Measurements from ENCODE around the gene ADAM19. TPM values are rescaled to one million over a fixed set of nuclear protein-coding genes. Genes with fewer than 3 reads are reported as not detected.
A peak's percentile ranks its signal among the peaks of the same experiment; 100 is the strongest.

ADAM19 gene
- polyA plus RNA-seq, 3 donors from 2014 or later = 0.03 to 0.10 TPM; not detected in 1

DNA sequence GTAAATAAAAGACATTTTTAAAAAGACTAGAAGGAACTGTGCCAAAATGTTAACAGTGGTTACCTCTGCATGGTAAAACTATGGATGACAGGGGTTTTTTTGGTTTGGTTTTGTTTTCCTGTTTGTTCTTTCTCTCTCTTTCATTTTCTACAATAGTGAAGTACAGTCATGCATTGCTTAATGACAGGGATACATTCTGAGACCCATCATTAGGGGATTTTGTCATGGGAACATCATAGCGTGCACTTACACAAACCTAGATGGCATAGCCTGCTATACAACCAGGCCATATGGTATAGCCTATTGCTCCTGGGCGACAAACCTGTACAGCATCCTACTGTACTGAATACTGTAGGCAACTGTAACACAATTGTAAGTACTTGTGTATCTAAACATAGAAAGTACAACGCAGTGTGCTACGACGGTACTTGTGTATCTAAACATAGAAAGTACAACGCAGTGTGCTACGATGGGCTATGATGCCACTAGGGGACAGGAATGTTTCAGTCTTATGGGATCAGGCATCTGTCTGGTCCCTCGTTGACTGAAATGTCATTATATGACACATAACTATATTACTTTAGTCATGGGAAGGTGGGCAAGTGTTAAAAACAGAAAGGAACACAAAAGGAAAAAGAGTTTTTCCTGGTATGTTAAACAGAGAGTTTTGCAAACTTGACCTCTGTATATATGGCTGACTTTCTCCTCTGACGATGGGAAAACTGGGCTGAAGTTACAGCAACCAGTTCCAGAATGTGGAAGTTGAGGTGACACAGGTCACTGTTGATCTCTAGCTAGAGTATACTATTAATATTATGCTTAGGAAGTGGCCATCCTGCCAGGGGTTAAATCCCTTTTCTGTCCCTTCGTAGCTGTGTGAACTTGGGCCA is 7.4 kb upstream of the ADAM19 start:
- DNase-seq = no peak
- Mint-ChIP-seq H3K4me1 (no peaks in the 10 kb centered on the region), H3K9me3 (no peaks in the 10 kb centered on the region)

DNA sequence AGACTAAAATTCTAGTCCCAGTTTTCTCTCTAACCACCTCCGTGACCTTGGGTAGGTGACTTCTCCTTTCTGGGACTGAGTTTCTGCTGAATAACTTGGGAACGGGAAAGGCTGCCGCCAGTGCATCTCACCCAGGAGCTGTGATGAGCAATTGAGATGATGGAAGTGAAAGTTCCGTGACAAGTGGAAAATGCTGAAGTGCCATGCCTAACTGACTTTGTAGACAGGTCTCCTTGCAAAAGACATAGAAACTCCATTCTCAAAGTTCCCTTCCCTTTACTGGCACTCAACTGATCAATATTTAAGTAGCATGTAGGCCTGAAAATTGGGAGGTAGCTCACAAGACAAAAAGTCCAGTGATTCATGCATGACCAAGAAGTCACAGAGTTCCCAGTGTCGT is 6.3 kb upstream of the ADAM19 start:
- H3K27ac Mint-ChIP-seq = peak overlapping the region in 1 of 6 donors; percentile 10
- no peaks in the 10 kb centered on the region for H3K4me1 Mint-ChIP-seq
- H3K4me3 Mint-ChIP-seq = no peak overlapping the region
- no peak for DNase-seq
- no peaks in the 10 kb centered on the region for H3K36me3 Mint-ChIP-seq
- H3K27me3 Mint-ChIP-seq (ENCODE audit: low read depth in 3 of 3) = no peaks in the 10 kb centered on the region
- H3K9me3 Mint-ChIP-seq = no peaks in the 10 kb centered on the region

More for the DNA sequence above, 7.4 kb upstream of the ADAM19 start:
- Mint-ChIP-seq H3K27me3 (ENCODE audit: low read depth in 3 of 3) (no peaks in the 10 kb centered on the region), H3K27ac (no peak overlapping the region), H3K4me3 (no peak overlapping the region), H3K36me3 (no peaks in the 10 kb centered on the region)

DNA sequence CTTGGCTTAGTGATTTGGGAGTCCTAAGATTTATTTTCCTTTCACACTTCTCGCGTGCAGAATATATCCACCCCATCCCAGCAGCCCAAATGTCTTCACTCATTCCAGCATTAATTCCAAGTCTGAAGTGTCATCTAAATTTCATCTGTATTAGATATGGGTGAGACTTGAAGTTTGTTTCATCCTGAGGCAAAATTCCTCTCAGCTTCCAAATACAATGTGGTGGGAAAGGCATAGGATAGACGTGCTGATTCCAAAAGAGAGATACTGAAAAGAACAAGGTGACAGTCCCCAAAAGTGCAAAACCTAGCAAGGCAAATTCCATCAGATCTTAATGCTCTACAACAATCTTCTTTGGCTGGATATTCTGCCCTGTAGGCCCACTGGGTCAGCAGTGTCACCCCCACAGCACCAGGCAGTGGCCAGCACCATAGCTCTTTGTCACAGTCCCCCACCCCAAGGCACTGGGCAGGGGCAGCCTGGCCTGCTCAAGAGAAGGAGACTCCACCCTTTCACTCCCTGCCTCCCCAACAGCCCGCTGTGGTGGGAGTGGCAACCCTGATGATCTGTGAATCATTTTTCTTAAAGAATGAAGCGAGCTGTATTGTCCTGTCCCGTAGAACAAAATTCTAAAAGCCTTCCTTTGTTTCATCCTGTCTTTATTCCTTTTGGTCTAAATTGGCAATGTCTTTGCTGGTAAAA is 2.7 kb upstream of the ADAM19 start:
- Mint-ChIP-seq H3K9me3 (no peaks in the 10 kb centered on the region), H3K4me3 (no peak overlapping the region), H3K27ac (no peak overlapping the region), H3K27me3 (ENCODE audit: low read depth in 3 of 3) (peaks cover 5 to 6% (median 5%) of the 10 kb centered on the region in 3 donors), H3K36me3 (no peaks in the 10 kb centered on the region), H3K4me1 (peaks cover 12 to 16% of the 10 kb centered on the region in 2 donors)
- no peak for DNase-seq

DNA sequence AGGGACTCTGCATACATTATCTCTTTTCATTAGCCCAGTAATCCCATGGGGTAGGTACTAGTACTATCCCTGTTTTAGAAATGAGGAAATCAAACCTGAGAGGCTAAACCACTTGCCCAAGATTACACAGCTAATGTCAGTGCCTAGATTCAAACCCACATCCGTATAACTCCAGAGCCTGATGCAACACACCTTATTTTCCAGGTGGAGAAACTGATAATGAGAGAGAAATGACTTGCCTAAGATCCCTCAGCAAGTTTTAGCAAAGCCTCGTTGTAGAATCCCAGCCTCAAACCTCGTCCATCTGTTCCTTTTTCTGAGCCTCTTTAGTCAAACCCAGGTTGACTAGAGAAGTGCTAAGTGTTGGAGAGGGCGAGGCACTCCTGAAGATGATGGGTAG is 1.1 kb upstream of the ADAM19 start:
- H3K27me3 Mint-ChIP-seq (ENCODE audit: low read depth in 3 of 3) = peaks cover 5 to 6% (median 6%) of the 10 kb centered on the region in 3 donors
- H3K4me3 Mint-ChIP-seq = peak overlapping the region in 3 of 5 donors; percentile 42 to 71 (median 53)
- DNase-seq = no peak
- no peak overlapping the region for H3K27ac Mint-ChIP-seq
- peaks cover 14 to 22% of the 10 kb centered on the region in 2 donors for H3K4me1 Mint-ChIP-seq
- H3K36me3 Mint-ChIP-seq = no peaks in the 10 kb centered on the region
- no peaks in the 10 kb centered on the region for H3K9me3 Mint-ChIP-seq

DNA sequence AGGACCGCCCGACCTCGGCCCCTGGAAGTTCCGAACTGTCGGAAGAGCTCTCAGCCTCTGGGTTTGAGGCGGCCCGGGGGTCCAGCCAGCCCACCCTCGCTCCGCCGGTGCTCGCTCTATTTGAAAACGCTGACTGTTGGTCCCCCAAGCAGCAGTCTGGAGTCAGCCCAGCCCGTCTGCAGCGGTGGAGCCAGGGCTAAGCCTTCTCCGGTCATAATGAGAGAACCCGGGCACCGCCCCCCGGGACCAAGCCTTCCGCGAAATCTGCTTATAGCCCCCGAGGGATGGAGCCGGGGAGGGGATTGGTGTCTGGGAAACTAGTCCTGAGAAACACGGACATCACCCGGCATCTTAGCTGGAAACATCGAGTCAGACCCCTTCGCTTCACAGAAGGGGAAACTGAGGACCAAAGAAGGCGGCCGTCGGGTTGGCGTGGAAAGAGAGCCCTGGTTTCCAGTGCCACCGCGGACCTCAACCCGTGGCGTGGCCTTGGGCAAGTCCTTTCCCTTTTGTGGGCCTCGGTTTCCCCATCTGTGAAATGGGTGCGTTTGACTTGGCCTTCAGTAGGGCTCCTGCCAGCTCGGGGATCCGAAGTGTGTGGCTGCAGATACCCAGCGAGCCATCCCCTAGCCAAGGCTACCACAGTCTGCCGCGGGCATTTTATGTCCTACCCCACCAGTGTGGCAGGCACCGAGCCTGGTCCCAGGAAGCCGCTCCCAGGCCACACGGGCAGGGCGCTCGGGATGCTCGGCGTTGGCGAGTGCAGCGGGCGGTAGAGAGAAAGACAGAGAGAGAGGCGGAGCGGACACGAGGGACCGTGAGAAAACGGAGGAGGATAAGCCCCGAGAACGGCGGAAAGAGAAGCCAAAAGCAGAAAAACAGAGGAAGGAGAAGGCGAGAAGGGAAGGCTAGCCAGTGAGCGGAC is 857 bp downstream of the ADAM19 start:
- Mint-ChIP-seq H3K4me3 (peak overlapping the region; percentile 90 to 97 (median 93)), H3K36me3 (peaks cover 0 to 3% (median 0%) of the 10 kb centered on the region in 3 donors), H3K27ac (peak overlapping the region in 5 of 6 donors; percentile 1 to 85 (median 71)), H3K27me3 (ENCODE audit: low read depth in 3 of 3) (peaks cover 5 to 11% (median 6%) of the 10 kb centered on the region in 3 donors), H3K9me3 (no peaks in the 10 kb centered on the region), H3K4me1 (peaks cover 31 to 42% of the 10 kb centered on the region in 2 donors)
- peak in 2 of 3 donors; percentile 24 to 28 for DNase-seq

DNA sequence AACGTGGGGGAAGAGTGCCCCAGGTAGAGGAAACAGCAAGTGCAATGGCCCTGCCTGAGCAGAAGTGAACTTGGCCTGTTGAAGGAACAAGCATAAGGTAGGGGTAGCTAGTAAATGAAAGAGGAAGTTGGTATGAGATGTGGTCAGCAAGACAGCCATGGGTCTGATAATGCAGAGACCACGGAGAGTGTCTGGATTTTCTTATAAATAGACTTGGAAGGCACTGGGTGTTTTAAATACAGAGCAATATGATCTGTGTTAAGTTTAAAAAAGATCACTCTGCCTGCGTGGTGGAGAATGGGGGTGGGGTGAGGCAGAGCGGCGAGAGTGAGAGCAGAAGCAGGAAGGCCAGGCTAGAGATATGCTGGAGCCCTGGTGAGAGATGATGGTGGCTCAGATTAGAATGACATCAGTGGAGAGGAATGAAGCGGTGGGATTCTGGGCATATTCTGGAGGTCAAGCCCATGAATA is 4.2 kb downstream of the ADAM19 start:
- no peaks in the 10 kb centered on the region for H3K9me3 Mint-ChIP-seq
- peaks cover 3 to 20% (median 6%) of the 10 kb centered on the region in 3 donors for H3K27me3 Mint-ChIP-seq (ENCODE audit: low read depth in 3 of 3)
- H3K4me3 Mint-ChIP-seq = peak overlapping the region; percentile 69 to 80 (median 74)
- H3K4me1 Mint-ChIP-seq = peaks cover 34 to 47% of the 10 kb centered on the region in 2 donors
- peak overlapping the region; percentile 3 to 48 (median 30) for H3K27ac Mint-ChIP-seq
- peak; percentile 10 to 23 (median 13) for DNase-seq
- peaks cover 0 to 3% (median 0%) of the 10 kb centered on the region in 3 donors for H3K36me3 Mint-ChIP-seq

DNA sequence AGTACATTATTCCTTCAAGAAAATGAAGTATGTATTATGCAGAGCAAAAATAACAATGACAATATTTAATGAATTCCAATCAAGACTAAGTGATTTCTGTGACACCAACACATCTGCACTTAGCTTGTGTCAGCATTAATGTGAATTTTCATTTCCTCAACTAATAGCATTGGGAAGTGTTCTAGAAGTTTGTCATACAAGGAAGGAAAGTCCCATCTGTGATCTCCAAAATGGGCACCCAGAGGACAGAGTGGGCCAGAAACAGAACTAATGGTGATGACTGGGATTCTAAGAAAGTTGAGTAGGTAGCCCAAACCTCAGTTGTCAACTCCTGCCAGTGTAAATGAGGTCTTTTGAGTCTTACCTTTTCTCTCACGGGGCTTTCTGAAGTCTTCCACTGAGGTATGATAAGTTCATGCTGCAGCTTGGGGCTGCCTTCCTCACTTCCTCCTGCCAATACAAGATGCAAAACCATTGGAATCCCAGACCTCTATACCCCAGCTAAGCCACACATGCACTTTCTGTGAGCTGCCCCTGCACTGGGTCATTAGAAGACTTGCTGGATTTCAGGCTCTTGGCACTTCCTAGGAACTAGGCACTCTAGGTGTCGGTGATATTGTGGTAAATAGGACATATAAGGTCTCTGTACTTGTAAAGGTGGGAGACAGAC is 4.9 kb downstream of the ADAM19 start:
- Mint-ChIP-seq H3K27ac (peak overlapping the region in 1 of 6 donors; percentile 27), H3K4me1 (peaks cover 34 to 47% of the 10 kb centered on the region in 2 donors), H3K27me3 (ENCODE audit: low read depth in 3 of 3) (peaks cover 3 to 18% (median 6%) of the 10 kb centered on the region in 3 donors), H3K36me3 (peaks cover 0 to 3% (median 0%) of the 10 kb centered on the region in 3 donors), H3K9me3 (no peaks in the 10 kb centered on the region), H3K4me3 (peak overlapping the region in 4 of 5 donors; percentile 69 to 80 (median 76))
- no peak for DNase-seq

DNA sequence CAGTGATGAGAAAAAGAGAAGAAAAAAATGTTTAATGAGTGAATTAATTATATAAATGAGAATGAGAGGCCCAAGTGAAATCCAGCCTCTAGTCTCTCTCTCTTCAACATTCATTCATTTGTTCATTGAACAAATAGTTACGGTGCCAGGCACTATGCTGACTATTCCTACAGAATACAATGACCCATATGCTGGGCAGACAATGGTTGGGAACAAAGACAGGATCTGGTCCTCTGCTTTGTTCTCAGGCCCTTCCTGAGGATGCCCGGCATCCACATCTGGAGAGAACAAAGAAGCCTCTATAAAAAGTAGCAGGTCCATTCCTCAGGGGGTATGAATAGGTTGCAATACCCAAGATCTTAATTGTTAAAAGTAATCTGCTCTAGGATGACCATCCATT is 6.9 kb downstream of the ADAM19 start:
- Mint-ChIP-seq H3K4me3 (no peak overlapping the region), H3K36me3 (peaks cover 0 to 3% (median 0%) of the 10 kb centered on the region in 3 donors), H3K4me1 (peaks cover 24 to 33% of the 10 kb centered on the region in 2 donors), H3K27me3 (ENCODE audit: low read depth in 3 of 3) (peaks cover 0 to 15% (median 0%) of the 10 kb centered on the region in 3 donors), H3K27ac (no peak overlapping the region), H3K9me3 (no peaks in the 10 kb centered on the region)
- no peak for DNase-seq

DNA sequence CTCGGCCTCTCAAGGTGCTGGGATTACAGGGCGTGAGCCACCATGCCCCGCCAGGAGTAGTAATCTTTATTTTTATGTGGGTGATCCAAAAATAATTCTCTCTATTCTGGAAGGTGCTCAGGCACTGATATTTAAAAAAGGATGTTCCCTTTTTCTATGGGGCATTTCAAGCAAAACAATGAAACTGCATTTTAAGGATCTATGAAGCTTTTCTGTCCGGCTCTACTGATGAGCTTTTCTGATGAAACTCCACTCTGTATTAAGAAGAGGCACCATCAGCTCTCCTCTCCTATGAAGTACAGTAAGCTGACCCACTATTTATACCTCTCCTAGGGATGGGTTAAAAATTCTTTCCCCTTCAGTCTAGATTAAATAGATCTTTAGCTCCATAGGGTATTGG is 7.4 kb downstream of the ADAM19 start:
- H3K36me3 Mint-ChIP-seq = peaks cover 0 to 3% (median 0%) of the 10 kb centered on the region in 3 donors
- H3K27ac Mint-ChIP-seq = no peak overlapping the region
- peaks cover 23 to 30% of the 10 kb centered on the region in 2 donors for H3K4me1 Mint-ChIP-seq
- H3K4me3 Mint-ChIP-seq = no peak overlapping the region
- no peak for DNase-seq
- no peaks in the 10 kb centered on the region for H3K9me3 Mint-ChIP-seq
- peaks cover 0 to 15% (median 0%) of the 10 kb centered on the region in 3 donors for H3K27me3 Mint-ChIP-seq (ENCODE audit: low read depth in 3 of 3)

DNA sequence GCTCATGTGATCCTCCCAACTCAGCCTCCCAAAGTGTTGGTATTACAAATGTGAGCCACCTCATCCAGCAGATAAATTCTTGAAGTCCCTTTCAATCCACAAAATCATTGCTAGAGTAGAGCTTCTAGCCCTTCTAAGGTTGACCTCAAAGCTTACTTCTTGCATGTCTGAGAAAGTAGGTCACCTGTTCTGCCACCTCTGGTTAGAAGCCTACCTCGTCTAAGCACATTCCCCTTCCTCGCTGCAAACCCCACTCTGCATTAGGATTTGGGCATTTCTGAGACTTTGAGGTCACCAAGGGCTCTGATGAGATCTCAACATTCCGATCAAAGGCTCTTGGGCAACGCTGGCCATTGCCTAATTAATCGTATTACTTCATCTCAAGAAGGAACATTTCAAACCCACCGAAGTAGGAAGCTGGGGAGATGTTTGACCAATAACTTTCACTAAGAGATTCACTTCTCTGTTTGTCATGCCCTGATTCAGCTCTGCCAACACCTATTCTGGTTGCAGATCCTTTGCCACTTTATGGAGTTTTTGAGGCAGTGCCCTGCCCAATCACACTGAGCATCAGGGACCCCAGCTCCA is 8.6 kb downstream of the ADAM19 start:
- H3K36me3 Mint-ChIP-seq = peaks cover 0 to 3% (median 0%) of the 10 kb centered on the region in 3 donors
- peaks cover 23 to 28% of the 10 kb centered on the region in 2 donors for H3K4me1 Mint-ChIP-seq
- no peaks in the 10 kb centered on the region for H3K9me3 Mint-ChIP-seq
- no peak overlapping the region for H3K4me3 Mint-ChIP-seq
- H3K27me3 Mint-ChIP-seq (ENCODE audit: low read depth in 3 of 3) = peaks cover 0 to 15% (median 3%) of the 10 kb centered on the region in 3 donors
- no peak for DNase-seq
- no peak overlapping the region for H3K27ac Mint-ChIP-seq

DNA sequence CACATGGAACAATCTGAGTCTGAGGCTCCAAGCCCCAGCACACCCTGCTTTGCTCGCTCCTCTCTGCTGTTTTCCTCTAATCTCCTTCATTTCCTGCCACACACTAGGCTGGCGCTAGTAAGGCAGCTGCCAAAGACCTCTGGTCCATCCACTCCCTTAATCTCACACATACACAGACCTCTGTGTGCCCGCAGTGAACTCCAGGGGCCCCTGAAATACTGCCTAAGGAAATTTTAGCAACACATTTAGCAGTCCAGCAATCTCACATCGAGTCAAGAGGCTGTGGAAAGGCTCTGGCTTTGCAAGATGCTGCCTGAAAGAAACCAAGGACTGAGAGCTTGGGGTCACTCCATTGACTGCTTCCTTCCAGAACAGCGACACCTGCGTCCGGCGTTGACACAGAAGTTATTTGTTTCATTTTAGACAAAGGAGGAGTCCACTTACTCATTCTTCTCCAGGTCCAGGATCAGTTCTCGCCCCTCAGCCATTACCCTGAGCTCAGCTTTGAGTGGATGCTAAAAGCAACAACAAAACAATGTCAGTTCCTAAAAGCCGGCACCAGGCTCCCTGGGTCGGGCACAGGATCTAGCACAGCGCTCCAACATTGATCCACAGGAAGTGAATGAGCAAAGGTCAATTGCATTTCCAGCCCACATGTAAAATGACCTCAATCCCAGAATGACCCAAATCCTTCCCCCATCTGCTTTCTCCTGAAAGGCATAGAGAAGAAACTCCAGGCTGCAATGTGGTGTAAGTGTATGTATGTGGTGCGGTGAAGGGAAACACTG is 11.5 kb downstream of the ADAM19 start:
- H3K4me1 Mint-ChIP-seq = no peaks in the 10 kb centered on the region
- no peak overlapping the region for H3K27ac Mint-ChIP-seq
- DNase-seq = no peak
- H3K27me3 Mint-ChIP-seq (ENCODE audit: low read depth in 3 of 3) = peaks cover 0 to 6% (median 5%) of the 10 kb centered on the region in 3 donors
- no peak overlapping the region for H3K4me3 Mint-ChIP-seq
- no peaks in the 10 kb centered on the region for H3K36me3 Mint-ChIP-seq
- H3K9me3 Mint-ChIP-seq = no peaks in the 10 kb centered on the region
